HEK293 (cell line): Measurements from ENCODE around the gene S100A13.
A peak's percentile ranks its signal among the peaks of the same experiment; 100 is the strongest.
"Not testable (repeated sequence)": the region's sequence is repeated elsewhere in the genome, so short reads cannot be mapped to it uniquely, and the experiment has no call there.

Experiments used
- CTCF ChIA-PET: fragments of 350-600 bp; formaldehyde crosslinking; extraction: SDS; loops from one replicate; lab custom pipeline; 2021; ENCODE audit warnings: antibody characterized with exemption; lab: Yijun Ruan, JAX
- POLR2A ChIA-PET: fragments of 300-600 bp; formaldehyde crosslinking; extraction: SDS; loops from one replicate; lab custom pipeline; 2020; ENCODE audit warnings: antibody characterized with exemption, inconsistent platforms; lab: Yijun Ruan, JAX
- H3K27ac ChIP-seq: fragments of 200-500 bp; sonication (Bioruptor generic); 2 replicates; pipeline ENCODE4 v1.5.1; 2014; ENCODE audit warnings: low read depth, low read length, control low read depth, inconsistent platforms; ENCODE audit errors: extremely low read depth
- H3K36me3 ChIP-seq, 2 experiments: fragments of 200-500 bp in 1 of 2; sonication (Bioruptor generic) in 1 of 2; 1 replicate in 1 of 2; 2 replicates in 1 of 2; pipeline ENCODE4 v1.5.1; 2014 to 2017; ENCODE audit warnings: inconsistent platforms in 2 of 2, low read length in 2 of 2; ENCODE audit not compliant: control insufficient read depth in 2 of 2, insufficient read depth in 1 of 2
- H3K4me1 ChIP-seq: fragments of 200-500 bp; sonication (Bioruptor generic); 2 replicates; pipeline ENCODE4 v1.5.1; 2014; ENCODE audit warnings: mild to moderate bottlenecking, low read length, inconsistent platforms; ENCODE audit not compliant: control insufficient read depth, insufficient read depth
- H3K4me3 ChIP-seq: 2 replicates; pipeline ENCODE4 v1.5.1; 2011; ENCODE audit warnings: low read depth, mild to moderate bottlenecking, control low read depth, low read length, moderate library complexity
- H3K9me3 ChIP-seq: fragments of 200-500 bp; sonication (Bioruptor generic); 2 replicates; pipeline ENCODE4 v1.5.1; 2014; ENCODE audit warnings: low read depth, low read length, inconsistent platforms; ENCODE audit not compliant: control insufficient read depth, insufficient read depth
- EGR2 ChIP-seq: fragments of 450-650 bp; formaldehyde crosslinking; IDR thresholded peaks from 2 replicates; pipeline ENCODE4 v1.5.1; 2016; ENCODE audit warnings: low read depth, missing biosample characterization, missing genetic modification characterization
- KLF16 ChIP-seq: fragments of 450-650 bp; formaldehyde crosslinking; IDR thresholded peaks from 2 replicates; pipeline ENCODE4 v1.5.1; 2017; ENCODE audit warnings: missing biosample characterization, missing genetic modification characterization
- ZFHX2 ChIP-seq: fragments of 450-650 bp; formaldehyde crosslinking; conservative IDR thresholded peaks from 2 replicates; pipeline ENCODE4 v1.5.1; 2016; ENCODE audit warnings: missing biosample characterization, missing genetic modification characterization
- ZNF157 ChIP-seq: fragments of 450-650 bp; formaldehyde crosslinking; IDR thresholded peaks from 2 replicates; pipeline ENCODE4 v1.5.1; 2016; ENCODE audit warnings: missing biosample characterization, missing genetic modification characterization
- ZNF266 ChIP-seq: fragments of 450-650 bp; formaldehyde crosslinking; IDR thresholded peaks from 2 replicates; pipeline ENCODE4 v1.5.1; 2016; ENCODE audit warnings: missing biosample characterization, missing genetic modification characterization, low read depth
- ZNF274 ChIP-seq, 2 experiments: fragments of 200-500 bp in 1 of 2; fragments of 450-650 bp in 1 of 2; sonication (Bioruptor generic) in 1 of 2; formaldehyde crosslinking in 1 of 2; IDR thresholded peaks; 2 replicates each; pipeline versions ENCODE4 v1.5.1 to v1.6.1; 2014 to 2016; ENCODE audit warnings: borderline replicate concordance in 1 of 2, inconsistent platforms in 1 of 2, low read length in 1 of 2, missing biosample characterization in 1 of 2, missing genetic modification characterization in 1 of 2
- ZNF335 ChIP-seq: fragments of 450-650 bp; formaldehyde crosslinking; conservative IDR thresholded peaks from 2 replicates; pipeline ENCODE4 v1.5.1; 2016; ENCODE audit warnings: missing biosample characterization, missing genetic modification characterization
- ZNF37A ChIP-seq: fragments of 450-650 bp; IDR thresholded peaks from 2 replicates; pipeline ENCODE4 v1.5.1; 2018; ENCODE audit warnings: missing biosample characterization, missing genetic modification characterization
- ZNF501 ChIP-seq: fragments of 450-650 bp; formaldehyde crosslinking; IDR thresholded peaks from 2 replicates; pipeline ENCODE4 v1.5.1; 2016; ENCODE audit warnings: missing biosample characterization, missing genetic modification characterization
- ZNF530 ChIP-seq: fragments of 450-650 bp; formaldehyde crosslinking; IDR thresholded peaks from 2 replicates; pipeline ENCODE4 v1.5.1; 2016; ENCODE audit warnings: low read depth, missing biosample characterization, missing genetic modification characterization
- ZNF701 ChIP-seq: fragments of 450-650 bp; formaldehyde crosslinking; IDR thresholded peaks from 2 replicates; pipeline ENCODE4 v1.5.1; 2016; ENCODE audit warnings: missing biosample characterization, missing genetic modification characterization
- ZNF785 ChIP-seq: fragments of 450-650 bp; formaldehyde crosslinking; IDR thresholded peaks from 2 replicates; pipeline ENCODE4 v1.5.1; 2016; ENCODE audit warnings: missing biosample characterization, missing genetic modification characterization
- ZNF791 ChIP-seq: fragments of 450-650 bp; formaldehyde crosslinking; IDR thresholded peaks from 2 replicates; pipeline ENCODE4 v1.5.1; 2016; ENCODE audit warnings: missing biosample characterization, missing genetic modification characterization
- TF ChIP-seq, protein P1 (sequence below): fragments of 450-650 bp; formaldehyde crosslinking; IDR thresholded peaks from 2 replicates; pipeline ENCODE4 v1.5.1; 2016; ENCODE audit warnings: missing biosample characterization, missing genetic modification characterization
- TF ChIP-seq, protein P2 (sequence below): fragments of 450-650 bp; formaldehyde crosslinking; IDR thresholded peaks from 2 replicates; pipeline ENCODE4 v1.5.1; 2016; ENCODE audit warnings: missing biosample characterization, missing genetic modification characterization, borderline replicate concordance

The S100A13 gene

DNA sequence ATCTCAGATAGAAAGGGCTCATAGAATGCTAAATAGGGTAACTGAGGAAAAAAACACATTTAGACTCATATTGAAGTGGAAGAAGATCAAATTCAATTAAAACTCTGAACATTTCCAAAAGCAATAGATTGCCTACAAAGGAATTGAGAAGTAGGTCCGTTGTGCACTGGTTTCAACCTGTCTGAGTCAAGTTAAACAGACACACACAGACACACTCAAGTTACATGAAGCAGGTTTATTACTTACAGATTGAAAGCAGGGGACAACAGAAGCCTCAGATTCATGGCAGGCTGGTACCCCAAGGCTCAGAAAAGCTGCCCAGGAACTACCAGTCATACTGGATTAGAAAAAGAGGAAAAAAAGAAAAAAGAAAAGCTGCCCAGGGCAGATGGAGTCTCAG is 41.0 kb downstream of the S100A13 start:
- Histone ChIP-seq H3K27ac (no peak overlapping the region), H3K9me3 (no peaks in the 10 kb centered on the region), H3K4me3 (no peak overlapping the region), H3K4me1 (no peaks in the 10 kb centered on the region), H3K36me3 (no peaks in the 10 kb centered on the region)
- POLR2A ChIA-PET: interaction anchor here (1.1 kb wide), 1 partner anchor 10 kb away, joined by 3 read pairs; no protein-coding TSS in a partner anchor
- TF ChIP-seq ZNF266 (peak; percentile 61; the same call in 1 of the 2 replicates), ZNF791 (tag by site-specific recombination) (no peak), ZNF785 (no peak), ZNF530 (no peak), ZNF701 (tag by site-specific recombination) (no peak)
- CTCF ChIA-PET: interaction anchor here (0.9 to 1.4 kb wide), 3 partner anchors 9 to 76 kb away, joined by 4 to 6 read pairs (median 4); partner anchors contain the start of gene S100A13

DNA sequence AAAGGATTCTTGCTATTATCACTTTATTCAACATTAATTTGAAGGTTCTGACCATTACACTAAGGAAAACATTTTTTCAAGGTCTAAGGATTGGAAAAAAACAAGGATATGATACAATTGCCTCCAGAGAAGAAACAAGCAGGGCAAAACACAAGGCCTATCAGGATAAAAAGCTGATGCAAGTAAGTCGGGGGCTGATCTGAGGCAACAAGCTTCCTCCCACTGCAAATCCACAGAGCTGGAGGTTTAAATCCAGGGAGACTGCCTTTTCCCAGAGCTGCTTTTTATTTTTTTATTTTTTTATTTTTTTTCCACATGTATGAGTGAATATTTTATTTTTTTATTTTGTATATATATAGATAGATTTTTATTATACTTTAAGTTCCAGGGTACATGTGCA is 42.3 kb downstream of the S100A13 start:
- Histone ChIP-seq H3K27ac (no peak overlapping the region), H3K4me1 (no peaks in the 10 kb centered on the region), H3K36me3 (no peaks in the 10 kb centered on the region), H3K4me3 (no peak overlapping the region), H3K9me3 (no peaks in the 10 kb centered on the region)
- ChIA-PET POLR2A (no interaction called here), CTCF (interaction anchor here (1.4 to 1.5 kb wide), 2 partner anchors 13 to 42 kb away, joined by 4 to 7 read pairs; partner anchors contain the start of gene S100A13)
- TF ChIP-seq, protein P1, sequence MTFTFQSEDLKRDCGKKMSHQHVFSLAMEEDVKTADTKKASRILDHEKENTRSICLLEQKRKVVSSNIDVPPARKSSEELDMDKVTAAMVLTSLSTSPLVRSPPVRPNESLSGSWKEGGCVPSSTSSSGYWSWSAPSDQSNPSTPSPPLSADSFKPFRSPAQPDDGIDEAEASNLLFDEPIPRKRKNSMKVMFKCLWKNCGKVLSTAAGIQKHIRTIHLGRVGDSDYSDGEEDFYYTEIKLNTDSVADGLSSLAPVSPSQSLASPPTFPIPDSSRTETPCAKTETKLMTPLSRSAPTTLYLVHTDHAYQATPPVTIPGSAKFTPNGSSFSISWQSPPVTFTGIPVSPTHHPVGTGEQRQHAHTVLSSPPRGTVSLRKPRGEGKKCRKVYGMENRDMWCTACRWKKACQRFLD (tag by site-specific recombination): no peak
- TF ChIP-seq ZNF335 (tag by site-specific recombination): no peak
- no peak for TF ChIP-seq ZNF274 (IDR thresholded peaks at IDR 0.05; ENCODE audit: low read length)
- TF ChIP-seq ZNF274 (tag by site-specific recombination; IDR thresholded peaks at IDR 0.05; ENCODE audit: borderline replicate concordance): no peak
- 0 out of 2 replicates have a peak, but pooled peaks have one; percentile 32 for TF ChIP-seq ZFHX2 (tag by site-specific recombination)
- peak; percentile 39; the same call in 1 of the 2 replicates for TF ChIP-seq EGR2
- TF ChIP-seq, all 188 proteins: peak for 2

DNA sequence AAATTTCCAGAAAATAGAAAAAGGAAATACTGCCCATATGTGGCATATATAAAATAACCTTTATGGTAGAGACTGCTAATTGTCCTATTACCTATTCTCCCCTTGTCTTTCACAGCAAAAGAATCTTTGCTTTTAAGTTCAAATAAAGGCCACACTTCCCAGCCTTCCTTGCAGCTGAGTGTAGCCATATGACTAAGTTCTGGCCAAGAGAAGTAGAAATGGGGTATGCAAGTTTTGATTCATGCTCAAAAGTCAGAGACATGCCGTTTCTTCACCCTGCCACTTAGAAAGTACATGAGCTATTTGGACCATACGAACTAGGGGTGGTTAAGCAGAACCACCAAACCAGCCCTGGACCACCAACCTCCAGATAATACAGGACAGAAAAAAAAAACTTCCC is 43.3 kb downstream of the S100A13 start:
- POLR2A ChIA-PET: no interaction called here
- no peak for TF ChIP-seq ZNF530
- TF ChIP-seq, protein P2, sequence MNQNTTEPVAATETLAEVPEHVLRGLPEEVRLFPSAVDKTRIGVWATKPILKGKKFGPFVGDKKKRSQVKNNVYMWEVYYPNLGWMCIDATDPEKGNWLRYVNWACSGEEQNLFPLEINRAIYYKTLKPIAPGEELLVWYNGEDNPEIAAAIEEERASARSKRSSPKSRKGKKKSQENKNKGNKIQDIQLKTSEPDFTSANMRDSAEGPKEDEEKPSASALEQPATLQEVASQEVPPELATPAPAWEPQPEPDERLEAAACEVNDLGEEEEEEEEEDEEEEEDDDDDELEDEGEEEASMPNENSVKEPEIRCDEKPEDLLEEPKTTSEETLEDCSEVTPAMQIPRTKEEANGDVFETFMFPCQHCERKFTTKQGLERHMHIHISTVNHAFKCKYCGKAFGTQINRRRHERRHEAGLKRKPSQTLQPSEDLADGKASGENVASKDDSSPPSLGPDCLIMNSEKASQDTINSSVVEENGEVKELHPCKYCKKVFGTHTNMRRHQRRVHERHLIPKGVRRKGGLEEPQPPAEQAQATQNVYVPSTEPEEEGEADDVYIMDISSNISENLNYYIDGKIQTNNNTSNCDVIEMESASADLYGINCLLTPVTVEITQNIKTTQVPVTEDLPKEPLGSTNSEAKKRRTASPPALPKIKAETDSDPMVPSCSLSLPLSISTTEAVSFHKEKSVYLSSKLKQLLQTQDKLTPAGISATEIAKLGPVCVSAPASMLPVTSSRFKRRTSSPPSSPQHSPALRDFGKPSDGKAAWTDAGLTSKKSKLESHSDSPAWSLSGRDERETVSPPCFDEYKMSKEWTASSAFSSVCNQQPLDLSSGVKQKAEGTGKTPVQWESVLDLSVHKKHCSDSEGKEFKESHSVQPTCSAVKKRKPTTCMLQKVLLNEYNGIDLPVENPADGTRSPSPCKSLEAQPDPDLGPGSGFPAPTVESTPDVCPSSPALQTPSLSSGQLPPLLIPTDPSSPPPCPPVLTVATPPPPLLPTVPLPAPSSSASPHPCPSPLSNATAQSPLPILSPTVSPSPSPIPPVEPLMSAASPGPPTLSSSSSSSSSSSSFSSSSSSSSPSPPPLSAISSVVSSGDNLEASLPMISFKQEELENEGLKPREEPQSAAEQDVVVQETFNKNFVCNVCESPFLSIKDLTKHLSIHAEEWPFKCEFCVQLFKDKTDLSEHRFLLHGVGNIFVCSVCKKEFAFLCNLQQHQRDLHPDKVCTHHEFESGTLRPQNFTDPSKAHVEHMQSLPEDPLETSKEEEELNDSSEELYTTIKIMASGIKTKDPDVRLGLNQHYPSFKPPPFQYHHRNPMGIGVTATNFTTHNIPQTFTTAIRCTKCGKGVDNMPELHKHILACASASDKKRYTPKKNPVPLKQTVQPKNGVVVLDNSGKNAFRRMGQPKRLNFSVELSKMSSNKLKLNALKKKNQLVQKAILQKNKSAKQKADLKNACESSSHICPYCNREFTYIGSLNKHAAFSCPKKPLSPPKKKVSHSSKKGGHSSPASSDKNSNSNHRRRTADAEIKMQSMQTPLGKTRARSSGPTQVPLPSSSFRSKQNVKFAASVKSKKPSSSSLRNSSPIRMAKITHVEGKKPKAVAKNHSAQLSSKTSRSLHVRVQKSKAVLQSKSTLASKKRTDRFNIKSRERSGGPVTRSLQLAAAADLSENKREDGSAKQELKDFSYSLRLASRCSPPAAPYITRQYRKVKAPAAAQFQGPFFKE (tag by site-specific recombination): no peak
- no peak for TF ChIP-seq ZNF501
- no peak for TF ChIP-seq KLF16 (tag by site-specific recombination)
- no peak for TF ChIP-seq ZNF37A (tag by site-specific recombination)
- no peak for TF ChIP-seq ZNF157 (tag by site-specific recombination)
- TF ChIP-seq ZNF274 (IDR thresholded peaks at IDR 0.05; ENCODE audit: low read length): no peak
- TF ChIP-seq ZNF274 (tag by site-specific recombination; IDR thresholded peaks at IDR 0.05; ENCODE audit: borderline replicate concordance): no peak
- no peaks in the 10 kb centered on the region for H3K36me3 ChIP-seq
- no peak overlapping the region for H3K27ac ChIP-seq
- no peak overlapping the region for H3K4me3 ChIP-seq
- CTCF ChIA-PET: interaction anchor here (0.7 to 1.4 kb wide), 2 partner anchors 43 to 73 kb away, joined by 3 to 4 read pairs; partner anchors contain the start of gene S100A13
- no peaks in the 10 kb centered on the region for H3K4me1 ChIP-seq
- no peaks in the 10 kb centered on the region for H3K9me3 ChIP-seq

DNA sequence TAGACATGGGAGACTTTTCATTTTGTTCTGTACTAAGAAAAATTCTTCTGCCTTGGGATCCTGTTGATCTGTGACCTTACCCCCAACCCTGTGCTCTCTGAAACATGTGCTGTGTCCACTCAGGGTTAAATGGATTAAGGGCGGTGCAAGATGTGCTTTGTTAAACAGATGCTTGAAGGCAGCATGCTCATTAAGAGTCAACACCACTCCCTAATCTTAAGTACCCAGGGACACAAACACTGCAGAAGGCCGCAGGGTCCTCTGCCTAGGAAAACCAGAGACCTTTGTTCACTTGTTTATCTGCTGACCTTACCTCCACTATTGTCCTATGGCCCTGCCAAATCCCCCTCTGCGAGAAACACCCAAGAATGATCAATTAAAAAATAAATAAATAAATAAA is 43.8 kb downstream of the S100A13 start:
- POLR2A ChIA-PET, H3K27ac ChIP-seq, H3K4me1 ChIP-seq, H3K36me3 ChIP-seq, H3K9me3 ChIP-seq, H3K4me3 ChIP-seq: not testable (repeated sequence)
- CTCF ChIA-PET: interaction anchor here (0.7 kb wide), 1 partner anchor 73 kb away, joined by 3 read pairs; no protein-coding TSS in a partner anchor

DNA sequence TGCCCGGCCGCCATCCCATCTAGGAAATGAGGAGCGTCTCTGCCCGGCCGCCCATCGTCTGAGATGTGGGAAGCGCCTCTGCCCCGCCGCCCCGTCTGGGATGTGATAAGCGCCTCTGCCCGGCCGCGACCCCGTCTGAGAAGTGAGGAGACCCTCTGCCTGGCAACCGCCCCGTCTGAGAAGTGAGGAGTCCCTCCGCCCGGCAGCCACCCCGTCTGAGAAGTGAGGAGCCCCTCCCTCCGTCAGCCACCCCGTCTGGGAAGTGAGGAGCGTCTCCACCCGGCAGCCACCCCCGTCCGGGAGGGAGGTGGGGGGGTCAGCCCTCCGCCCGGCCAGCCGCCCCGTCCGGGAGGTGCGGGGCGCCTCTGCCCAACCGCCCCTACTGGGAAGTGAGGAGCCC is 44.5 kb downstream of the S100A13 start:
- H3K27ac ChIP-seq, H3K4me1 ChIP-seq, H3K36me3 ChIP-seq, H3K4me3 ChIP-seq, CTCF ChIA-PET, POLR2A ChIA-PET, H3K9me3 ChIP-seq: not testable (repeated sequence)
